Lung (tissue), 12 donors: ENCODE measurements around the gene KLK10. TPM values are rescaled to one million over a fixed set of nuclear protein-coding genes. Genes with fewer than 3 reads are reported as not detected.

ENCODE experiments used
- ATAC-seq: fragments of 200-7000 bp; cut with Tn5 transposase; one replicate; pipeline ENCODE4 v1.9.1; 2020; ENCODE audit warnings: moderate number of reproducible peaks; ENCODE audit not compliant: insufficient read depth, low FRiP score
- DNase-seq, 3 donors: peaks; one replicate each; pipeline ENCODE4 v3.0.0-alpha.2; 2013 to 2017
- H3K27ac ChIP-seq, 2 donors: one replicate each; pipeline ENCODE4 v1.5.1; 2013; ENCODE audit warnings: mild to moderate bottlenecking in 2 of 2, moderate library complexity in 2 of 2, control low read depth in 1 of 2, inconsistent platforms in 1 of 2, low read depth in 1 of 2, low read length in 1 of 2
- H3K27me3 ChIP-seq, 3 donors: one replicate each; pipeline ENCODE4 v1.5.1; 2013; ENCODE audit warnings: low read length in 2 of 3; ENCODE audit not compliant: control insufficient read depth in 3 of 3, insufficient read depth in 3 of 3
- H3K36me3 ChIP-seq, 4 donors: one replicate each; pipeline ENCODE4 v1.5.1; 2013; ENCODE audit warnings: low read length in 4 of 4, mild to moderate bottlenecking in 1 of 4, moderate library complexity in 1 of 4; ENCODE audit not compliant: control insufficient read depth in 4 of 4, insufficient read depth in 4 of 4
- H3K4me1 ChIP-seq, 5 donors: one replicate each; pipeline ENCODE4 v1.5.1; 2013; ENCODE audit warnings: low read length in 5 of 5, mild to moderate bottlenecking in 2 of 5, moderate library complexity in 1 of 5; ENCODE audit not compliant: control insufficient read depth in 5 of 5, insufficient read depth in 5 of 5
- H3K4me3 ChIP-seq: one replicate; pipeline ENCODE4 v1.5.1; 2013; ENCODE audit warnings: mild to moderate bottlenecking, control low read depth, moderate library complexity
- H3K9ac ChIP-seq, 2 donors: one replicate each; pipeline ENCODE4 v1.5.1; 2013; ENCODE audit warnings: low read length in 2 of 2, control low read depth in 1 of 2; ENCODE audit not compliant: insufficient read depth in 1 of 2
- H3K9me3 ChIP-seq, 4 donors: one replicate each; pipeline ENCODE4 v1.5.1; 2013; ENCODE audit warnings: low read length in 3 of 4, mild to moderate bottlenecking in 1 of 4, moderate library complexity in 1 of 4; ENCODE audit not compliant: control insufficient read depth in 4 of 4, insufficient read depth in 3 of 4
- WGBS, 2 donors: extraction: QIAGEN DNeasy Blood & Tissue Kit; methylation state at CpG; one replicate each; pipeline ENCODE4 v1.1.7; 2013; 5-methylcytosine and 5-hydroxymethylcytosine counted together
- polyA plus RNA-seq, 2 donors: library from polyadenylated mRNA; stranded (reverse); fragments of 200-250 nt; gene quantifications; one replicate each; pipeline ENCODE4 v1.2.1, GENCODE V29; 2013
- total RNA-seq, 2 donors: library from RNA; depleted of rRNA in 1 of 2; stranded (reverse); fragments of >200 nt in 1 of 2; gene quantifications; one replicate each; pipeline ENCODE4 v1.2.1, GENCODE V29; 2014 to 2021
- TF ChIP-seq, protein P1 (sequence below): IDR thresholded peaks from 2 replicates; pipeline ENCODE4 v1.5.1; 2012; ENCODE audit warnings: mild to moderate bottlenecking; ENCODE audit errors: control extremely low read depth, extremely low read depth
- donor health status: control.
- donor health status: control.
- donor health status: Bipolar disorder and iron deficiency.
- donor health status: healthy.
- donor health status: DM: yes; HTN: yes; CAD: no.

KLK10 gene
- total and polyA plus RNA-seq, 4 donors: 9.8 to 34.2 (median 19.9) TPM

- 68 to 90% methylated on average over 4 of the region's 4 CpGs for WGBS, 2 donors
- DNase-seq (no peak), ATAC-seq (no peak)
- Histone ChIP-seq H3K4me1 (no peaks in the 10 kb centered on the region), H3K9ac (no peak overlapping the region), H3K27ac (no peak overlapping the region), H3K27me3 (peaks cover 3 to 29% (median 6%) of the 10 kb centered on the region in 3 donors), H3K9me3 (peaks cover 0 to 3% (median 0%) of the 10 kb centered on the region in 4 donors), H3K36me3 (no peaks in the 10 kb centered on the region), H3K4me3 (no peak overlapping the region)
- TF ChIP-seq, protein P1, sequence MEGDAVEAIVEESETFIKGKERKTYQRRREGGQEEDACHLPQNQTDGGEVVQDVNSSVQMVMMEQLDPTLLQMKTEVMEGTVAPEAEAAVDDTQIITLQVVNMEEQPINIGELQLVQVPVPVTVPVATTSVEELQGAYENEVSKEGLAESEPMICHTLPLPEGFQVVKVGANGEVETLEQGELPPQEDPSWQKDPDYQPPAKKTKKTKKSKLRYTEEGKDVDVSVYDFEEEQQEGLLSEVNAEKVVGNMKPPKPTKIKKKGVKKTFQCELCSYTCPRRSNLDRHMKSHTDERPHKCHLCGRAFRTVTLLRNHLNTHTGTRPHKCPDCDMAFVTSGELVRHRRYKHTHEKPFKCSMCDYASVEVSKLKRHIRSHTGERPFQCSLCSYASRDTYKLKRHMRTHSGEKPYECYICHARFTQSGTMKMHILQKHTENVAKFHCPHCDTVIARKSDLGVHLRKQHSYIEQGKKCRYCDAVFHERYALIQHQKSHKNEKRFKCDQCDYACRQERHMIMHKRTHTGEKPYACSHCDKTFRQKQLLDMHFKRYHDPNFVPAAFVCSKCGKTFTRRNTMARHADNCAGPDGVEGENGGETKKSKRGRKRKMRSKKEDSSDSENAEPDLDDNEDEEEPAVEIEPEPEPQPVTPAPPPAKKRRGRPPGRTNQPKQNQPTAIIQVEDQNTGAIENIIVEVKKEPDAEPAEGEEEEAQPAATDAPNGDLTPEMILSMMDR: no peak
Observed at GRCh38 chr19:51010066-51010795, 9.3 kb downstream of the KLK10 start.

DNA sequence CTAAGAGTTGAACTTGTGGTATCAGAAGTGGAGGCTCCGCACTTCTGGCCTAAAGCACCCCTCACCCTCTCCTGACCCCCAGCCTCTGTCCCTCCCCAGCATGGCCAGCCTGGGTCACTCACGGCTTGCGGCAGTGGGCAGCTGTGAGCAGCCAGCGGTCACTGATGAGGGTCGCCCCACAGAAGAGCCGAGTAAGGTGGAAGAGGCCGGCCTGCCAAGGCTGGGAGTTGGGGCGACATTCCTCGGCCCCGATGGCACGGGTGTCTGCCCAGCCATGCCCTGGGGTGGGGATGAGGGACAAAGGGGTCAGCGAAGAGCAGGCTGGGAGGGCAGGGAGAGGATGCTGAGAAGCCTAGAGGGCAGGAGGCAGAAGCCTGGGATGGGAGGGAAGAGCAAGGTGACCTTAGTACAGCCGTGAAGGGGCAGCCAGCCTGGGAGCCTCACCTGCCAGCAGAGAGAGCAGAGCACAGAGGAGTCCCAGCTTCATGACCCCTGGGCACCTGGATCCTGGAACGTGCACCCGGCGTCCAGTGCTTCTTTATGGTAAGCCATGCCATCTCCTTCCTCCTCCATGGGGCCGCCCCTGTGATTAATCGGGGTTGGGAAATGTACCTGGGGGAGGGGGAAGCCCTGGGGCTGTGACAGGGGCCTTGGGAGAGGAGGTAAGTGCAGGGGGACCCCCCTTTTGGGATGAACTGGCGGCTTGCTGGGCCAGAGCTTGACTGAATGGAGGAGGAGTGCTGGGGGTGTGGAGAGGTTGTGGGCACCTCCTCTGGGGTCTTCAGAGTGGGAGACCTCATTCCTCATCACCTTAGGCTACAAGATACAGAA, 10.2 kb downstream of the KLK10 start:
- no peaks in the 10 kb centered on the region for H3K36me3 ChIP-seq
- H3K27me3 ChIP-seq: peaks cover 0 to 25% (median 3%) of the 10 kb centered on the region in 3 donors
- DNase-seq: no peak
- no peaks in the 10 kb centered on the region for H3K4me1 ChIP-seq
- TF ChIP-seq, protein P1: no peak
- H3K27ac ChIP-seq: no peak overlapping the region
- WGBS, 2 donors: 70 to 77% methylated on average over 19 of the region's 19 CpGs
- ATAC-seq: no peak
- no peak overlapping the region for H3K9ac ChIP-seq
- peaks cover 0 to 3% (median 0%) of the 10 kb centered on the region in 4 donors for H3K9me3 ChIP-seq
- H3K4me3 ChIP-seq: no peak overlapping the region

GRCh38 chr19:51007488-51007887, 12.0 kb downstream of the KLK10 start:
- TF ChIP-seq, protein P1: no peak
- Histone ChIP-seq H3K27ac (no peak overlapping the region), H3K4me3 (no peak overlapping the region), H3K36me3 (no peaks in the 10 kb centered on the region), H3K27me3 (peaks cover 0 to 15% (median 3%) of the 10 kb centered on the region in 3 donors), H3K4me1 (no peaks in the 10 kb centered on the region), H3K9ac (no peak overlapping the region), H3K9me3 (peaks cover 0 to 3% (median 0%) of the 10 kb centered on the region in 4 donors)
- ATAC-seq (no peak), DNase-seq (no peak)
- WGBS, 2 donors: 82 to 91% methylated on average over 3 of the region's 3 CpGs
